Stimulated activated CD4-positive, alpha-beta T cell treated with anti-CD3 and anti-CD28 coated beads, Interleukin-2, amount 100 ng/mL, for 4 hours (primary cell): ENCODE measurements around the gene GRIP1.
"Not testable (repeated sequence)": the region's sequence is repeated elsewhere in the genome, so short reads cannot be mapped to it uniquely, and the experiment has no call there.

Experiments used
- DNase-seq: peaks from one replicate; pipeline ENCODE4 v3.0.0-alpha.2; 2020; ENCODE audit warnings: low read depth

The GRIP1 gene

GRCh38 chr12:66516133-66516532 lies 162.7 kb downstream of the GRIP1 start:
- no peak for DNase-seq

GRCh38 chr12:66514581-66514980 lies 164.3 kb downstream of the GRIP1 start:
- DNase-seq = no peak

- DNase-seq = no peak
Observed at GRCh38 chr12:66508025-66508424, 170.9 kb downstream of the GRIP1 start.

GRCh38 chr12:66503746-66504145 lies 175.1 kb downstream of the GRIP1 start:
- no peak for DNase-seq

- DNase-seq = no peak
Observed at GRCh38 chr12:66502911-66503310, 176.0 kb downstream of the GRIP1 start.

GRCh38 chr12:66500841-66501240 lies 178.0 kb downstream of the GRIP1 start:
- no peak for DNase-seq

GRCh38 chr12:66500091-66500490 lies 178.8 kb downstream of the GRIP1 start:
- no peak for DNase-seq

GRCh38 chr12:66499000-66499399 lies 179.9 kb downstream of the GRIP1 start:
- no peak for DNase-seq

- not testable (repeated sequence) for DNase-seq
Observed at GRCh38 chr12:66498059-66498458, 180.8 kb downstream of the GRIP1 start.

- DNase-seq = no peak
Observed at GRCh38 chr12:66497008-66497897, 181.6 kb downstream of the GRIP1 start.

GRCh38 chr12:66496595-66496994 lies 182.3 kb downstream of the GRIP1 start:
- DNase-seq = no peak

GRCh38 chr12:66495709-66496108 lies 183.2 kb downstream of the GRIP1 start:
- DNase-seq = no peak

- no peak for DNase-seq
Observed at GRCh38 chr12:66493819-66494218, 185.1 kb downstream of the GRIP1 start.

GRCh38 chr12:66491853-66492252 lies 187.0 kb downstream of the GRIP1 start:
- DNase-seq = no peak

- DNase-seq = no peak
Observed at GRCh38 chr12:66482351-66483203, 196.3 kb downstream of the GRIP1 start.

- DNase-seq = no peak
Observed at GRCh38 chr12:66467932-66468331, 210.9 kb downstream of the GRIP1 start.

GRCh38 chr12:66461331-66461730 lies 217.5 kb downstream of the GRIP1 start:
- DNase-seq = no peak

GRCh38 chr12:66459944-66460482 lies 218.9 kb downstream of the GRIP1 start:
- no peak for DNase-seq

GRCh38 chr12:66456612-66457011 lies 222.3 kb downstream of the GRIP1 start:
- DNase-seq = no peak

GRCh38 chr12:66453844-66454243 lies 225.0 kb downstream of the GRIP1 start:
- DNase-seq = no peak

- no peak for DNase-seq
Observed at GRCh38 chr12:66453120-66453519, 225.8 kb downstream of the GRIP1 start.

- no peak for DNase-seq
Observed at GRCh38 chr12:66449531-66449930, 229.3 kb downstream of the GRIP1 start.

- DNase-seq = no peak
Observed at GRCh38 chr12:66447643-66448042, 231.2 kb downstream of the GRIP1 start.
